Activated CD8-positive, alpha-beta T cell treated with anti-CD3 and anti-CD28 coated beads for 36 hours (primary cell): ENCODE data around the gene ALG8. TPM values are rescaled to one million over a fixed set of nuclear protein-coding genes. Genes with fewer than 3 reads are reported as not detected.
"Not testable (repeated sequence)": the region's sequence is repeated elsewhere in the genome, so short reads cannot be mapped to it uniquely, and the experiment has no call there.

Experiments
- ATAC-seq: fragments of 200-7000 bp; cut with Tn5 transposase; one replicate; pipeline ENCODE4 v1.10.0; 2021; ENCODE audit warnings: mild to moderate bottlenecking, moderate library complexity
- CTCF ChIA-PET: fragments of 350-600 bp; sonication (Branson Sonifier 250); formaldehyde crosslinking; loops from one replicate; lab custom pipeline; 2021; ENCODE audit warnings: antibody characterized with exemption; lab: Charles Lee
- POLR2A ChIA-PET: fragments of 350-600 bp; sonication (Branson Sonifier 250); formaldehyde crosslinking; loops from one replicate; lab custom pipeline; 2021; ENCODE audit warnings: antibody characterized with exemption; lab: Charles Lee
- DNase-seq: peaks from one replicate; pipeline ENCODE4 v3.0.0-alpha.2; 2020
- H3K27ac Mint-ChIP-seq: one replicate; pipeline ENCODE4 v1.8.0; 2021; ENCODE audit warnings: mild to moderate bottlenecking, mixed read lengths
- H3K27me3 Mint-ChIP-seq: one replicate; pipeline ENCODE4 v1.8.0; 2021; ENCODE audit warnings: mixed read lengths
- H3K36me3 Mint-ChIP-seq: one replicate; pipeline ENCODE4 v1.8.0; 2021; ENCODE audit warnings: low read depth, mixed read lengths
- H3K4me1 Mint-ChIP-seq: one replicate; pipeline ENCODE4 v1.8.0; 2021; ENCODE audit warnings: low read depth, mixed read lengths
- H3K4me3 Mint-ChIP-seq: one replicate; pipeline ENCODE4 v1.8.0; 2021; ENCODE audit warnings: mild to moderate bottlenecking, moderate library complexity, mixed read lengths
- H3K9me3 Mint-ChIP-seq: one replicate; pipeline ENCODE4 v1.8.0; 2021; ENCODE audit warnings: mixed read lengths
- CTCF ChIP-seq: fragments of 200-600 bp; IDR thresholded peaks from one replicate; pipeline ENCODE4 v1.8.0; 2022; ENCODE audit warnings: antibody characterized with exemption, mild to moderate bottlenecking
- intact Hi-C: fragments of 100-400 bp; cut with micrococcal nuclease; formaldehyde crosslinking; loops from one replicate; pipeline ENCODE4 v1.10.0; 2022
- total RNA-seq, 2 experiments: library from RNA; stranded (reverse); gene quantifications; one replicate each; pipeline ENCODE4 v1.2.3, GENCODE V29; 2021

Gene ALG8
- total RNA-seq, 2 experiments from 2014 or later, result 45.5 to 47.7 TPM

- CTCF ChIA-PET, result no interaction called here
- H3K9me3 Mint-ChIP-seq, result peaks cover 8% of the 10 kb centered on the region
- peaks cover 18% of the 10 kb centered on the region for H3K36me3 Mint-ChIP-seq
- intact Hi-C loops, result no loop called here
- H3K27ac Mint-ChIP-seq, result no peak overlapping the region
- DNase-seq (no peak), ATAC-seq (no peak)
- H3K4me1 Mint-ChIP-seq, result peaks cover 7% of the 10 kb centered on the region
- POLR2A ChIA-PET, result no interaction called here
- no peak for TF ChIP-seq CTCF
- no peak overlapping the region for H3K4me3 Mint-ChIP-seq
- H3K27me3 Mint-ChIP-seq, result no peaks in the 10 kb centered on the region
Observed at GRCh38 chr11:78180751-78181150, 41.3 kb upstream of the ALG8 start.

- DNase-seq (no peak), ATAC-seq (no peak)
- no peaks in the 10 kb centered on the region for H3K27me3 Mint-ChIP-seq
- H3K4me3 Mint-ChIP-seq, result no peak overlapping the region
- CTCF ChIA-PET, result no interaction called here
- POLR2A ChIA-PET, result interaction anchor here (1.4 kb wide), 1 partner anchor 36 kb away, joined by 3 read pairs; no protein-coding TSS in a partner anchor
- H3K36me3 Mint-ChIP-seq, result peaks cover 18% of the 10 kb centered on the region
- no peak for TF ChIP-seq CTCF
- peaks cover 4% of the 10 kb centered on the region for H3K4me1 Mint-ChIP-seq
- intact Hi-C loops, result no loop called here
- H3K27ac Mint-ChIP-seq, result no peak overlapping the region
- peaks cover 8% of the 10 kb centered on the region for H3K9me3 Mint-ChIP-seq
Observed at GRCh38 chr11:78179459-78180071, 40.1 kb upstream of the ALG8 start.

GRCh38 chr11:78177216-78177615 lies 37.8 kb upstream of the ALG8 start:
- no peak for TF ChIP-seq CTCF
- ChIA-PET CTCF (no interaction called here), POLR2A (no interaction called here)
- ATAC-seq (no peak), DNase-seq (no peak)
- H3K36me3 Mint-ChIP-seq, result peaks cover 22% of the 10 kb centered on the region
- intact Hi-C loops, result no loop called here
- H3K4me3 Mint-ChIP-seq, result no peak overlapping the region
- H3K27me3 Mint-ChIP-seq, result no peaks in the 10 kb centered on the region
- no peak overlapping the region for H3K27ac Mint-ChIP-seq
- peaks cover 4% of the 10 kb centered on the region for H3K4me1 Mint-ChIP-seq
- peaks cover 8% of the 10 kb centered on the region for H3K9me3 Mint-ChIP-seq

GRCh38 chr11:78176605-78177141 lies 37.2 kb upstream of the ALG8 start:
- Mint-ChIP-seq H3K27ac (no peak overlapping the region), H3K36me3 (peaks cover 22% of the 10 kb centered on the region), H3K4me1 (peaks cover 4% of the 10 kb centered on the region), H3K27me3 (no peaks in the 10 kb centered on the region), H3K4me3 (no peak overlapping the region), H3K9me3 (peaks cover 8% of the 10 kb centered on the region)
- no peak for ATAC-seq
- no peak for TF ChIP-seq CTCF
- intact Hi-C loops, result no loop called here
- no peak for DNase-seq
- ChIA-PET CTCF (no interaction called here), POLR2A (no interaction called here)

GRCh38 chr11:78175862-78176261 lies 36.4 kb upstream of the ALG8 start:
- H3K27ac Mint-ChIP-seq, H3K4me1 Mint-ChIP-seq, DNase-seq, H3K9me3 Mint-ChIP-seq, POLR2A ChIA-PET, H3K4me3 Mint-ChIP-seq, CTCF ChIA-PET, intact Hi-C loops, H3K27me3 Mint-ChIP-seq, ATAC-seq: not testable (repeated sequence)
- peaks cover 18% of the 10 kb centered on the region for H3K36me3 Mint-ChIP-seq
